GM21737 (cell line): ENCODE measurements around the gene CPNE7.
"Not testable (repeated sequence)": the region's sequence is repeated elsewhere in the genome, so short reads cannot be mapped to it uniquely, and the experiment has no call there.

Experiments
- ATAC-seq: cut with Tn5 transposase; IDR thresholded peaks from one replicate; pipeline ENCODE4 v1.9.1; 2021; ENCODE audit warnings: mild to moderate bottlenecking, moderate library complexity; ENCODE audit not compliant: unreplicated experiment

The CPNE7 gene

GRCh38 chr16:89582614-89583196, 7.1 kb downstream of the CPNE7 start:
- ATAC-seq, result no peak

- ATAC-seq, result no peak
Measured at GRCh38 chr16:89583197-89583894, 7.8 kb downstream of the CPNE7 start.

- no peak for ATAC-seq
Measured at GRCh38 chr16:89583895-89584644, 8.5 kb downstream of the CPNE7 start.

GRCh38 chr16:89584768-89585549, 9.4 kb downstream of the CPNE7 start:
- no peak for ATAC-seq

GRCh38 chr16:89586218-89586617, 10.7 kb downstream of the CPNE7 start:
- ATAC-seq, result no peak

- no peak for ATAC-seq
Measured at GRCh38 chr16:89586853-89587252, 11.3 kb downstream of the CPNE7 start.

GRCh38 chr16:89587676-89588075, 12.1 kb downstream of the CPNE7 start:
- ATAC-seq, result not testable (repeated sequence)

GRCh38 chr16:89588413-89589109, 13.0 kb downstream of the CPNE7 start:
- no peak for ATAC-seq

GRCh38 chr16:89589241-89589926, 13.8 kb downstream of the CPNE7 start:
- no peak for ATAC-seq

GRCh38 chr16:89593841-89594240, 18.3 kb downstream of the CPNE7 start:
- no peak for ATAC-seq

- ATAC-seq, result no peak
Measured at GRCh38 chr16:89595330-89596060, 19.9 kb downstream of the CPNE7 start.

GRCh38 chr16:89596061-89596689, 20.6 kb downstream of the CPNE7 start:
- no peak for ATAC-seq

GRCh38 chr16:89596957-89597649, 21.5 kb downstream of the CPNE7 start:
- no peak for ATAC-seq

- no peak for ATAC-seq
Measured at GRCh38 chr16:89598199-89598598, 22.6 kb downstream of the CPNE7 start.

- no peak for ATAC-seq
Measured at GRCh38 chr16:89599451-89599858, 23.9 kb downstream of the CPNE7 start.

GRCh38 chr16:89599902-89600301, 24.3 kb downstream of the CPNE7 start:
- no peak for ATAC-seq

- ATAC-seq, result no peak
Measured at GRCh38 chr16:89600427-89600826, 24.9 kb downstream of the CPNE7 start.

- no peak for ATAC-seq
Measured at GRCh38 chr16:89600956-89601355, 25.4 kb downstream of the CPNE7 start.
